Measurements from ENCODE around the gene INTS6.

INTS6 gene

DNA sequence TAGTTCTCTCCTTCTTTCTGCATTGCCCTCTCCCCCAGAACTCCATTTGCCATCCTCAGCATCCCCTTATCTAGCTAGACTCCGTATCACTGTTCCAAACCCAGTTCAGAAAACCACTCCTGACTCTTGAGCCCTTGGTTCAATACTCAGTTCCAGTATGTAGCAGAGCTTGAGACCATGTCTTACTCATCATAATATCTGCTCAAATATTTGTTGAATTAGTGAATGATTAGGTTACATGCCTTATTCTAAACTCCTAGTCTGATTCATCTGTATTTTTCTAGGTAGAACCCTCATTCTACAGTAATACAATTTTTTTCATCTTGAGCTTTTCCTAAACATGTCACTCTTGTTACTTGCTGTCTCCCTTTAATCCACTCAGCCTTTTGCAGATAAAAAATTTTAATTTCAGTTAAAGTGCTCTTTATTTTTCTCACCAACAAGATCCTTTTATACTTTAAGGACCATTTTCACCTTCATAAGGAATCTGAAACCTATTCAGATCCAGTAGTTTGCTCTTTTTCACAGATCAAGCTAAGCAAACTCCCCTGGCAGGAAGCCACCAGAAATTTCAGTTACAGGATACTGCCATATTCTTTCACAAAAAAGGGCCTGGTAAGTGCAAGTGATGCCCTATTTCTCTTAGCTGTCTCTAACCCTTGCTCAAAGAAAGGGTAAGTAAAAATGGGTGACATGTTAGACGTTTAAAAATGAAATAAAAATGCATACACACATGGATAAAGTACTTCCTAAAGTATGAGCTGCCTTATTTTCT, 23.1 kb upstream of the INTS6 start:
- TF ChIP-seq ZNF70 (CRISPR knock-in tag; IDR thresholded peaks at IDR 0.05) (no peak), ESRRG (CRISPR knock-in tag; IDR thresholded peaks at IDR 0.05) (no peak), ISL1 (CRISPR knock-in tag; IDR thresholded peaks at IDR 0.05) (no peak), SNAI2 (CRISPR knock-in tag; IDR thresholded peaks at IDR 0.05) (no peak), PPARA (CRISPR knock-in tag; IDR thresholded peaks at IDR 0.05; ENCODE audit: borderline replicate concordance) (no peak), CSDC2 (CRISPR knock-in tag; IDR thresholded peaks at IDR 0.05) (no peak), ZC3H10 (CRISPR knock-in tag; IDR thresholded peaks at IDR 0.05) (no peak)
- peak; percentile 61 for ATAC-seq

DNA sequence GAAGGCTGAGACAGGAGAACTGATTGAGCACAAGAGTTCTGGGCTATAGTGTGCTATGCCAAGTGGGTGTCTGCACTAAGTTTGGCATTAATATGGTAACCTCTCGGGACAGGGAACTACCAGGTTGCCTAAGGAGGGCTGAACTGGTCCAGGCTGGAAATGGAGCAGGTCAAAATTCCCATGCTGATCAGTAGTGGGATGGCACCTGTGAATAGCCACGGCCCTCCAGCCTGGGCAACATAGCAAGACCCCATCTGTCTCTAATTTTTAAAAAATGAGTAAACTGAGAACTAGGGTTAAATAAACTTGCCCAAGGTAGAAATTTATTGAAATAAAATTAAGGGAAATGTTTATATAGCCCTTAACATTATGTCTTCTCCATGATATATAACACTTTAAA, 17.0 kb upstream of the INTS6 start:
- TF ChIP-seq ESRRG (CRISPR knock-in tag; IDR thresholded peaks at IDR 0.05) (no peak), SNAI2 (CRISPR knock-in tag; IDR thresholded peaks at IDR 0.05) (no peak), ZNF565 (CRISPR knock-in tag; conservative IDR thresholded peaks at IDR 0.05; ENCODE audit: low read depth) (no peak), CSDC2 (CRISPR knock-in tag; IDR thresholded peaks at IDR 0.05) (no peak), ZNF70 (CRISPR knock-in tag; IDR thresholded peaks at IDR 0.05) (no peak), ZFP3 (CRISPR knock-in tag; IDR thresholded peaks at IDR 0.05) (no peak), PPARA (CRISPR knock-in tag; IDR thresholded peaks at IDR 0.05; ENCODE audit: borderline replicate concordance) (no peak), ISL1 (CRISPR knock-in tag; IDR thresholded peaks at IDR 0.05) (no peak)
- TF ChIP-seq, protein P1, sequence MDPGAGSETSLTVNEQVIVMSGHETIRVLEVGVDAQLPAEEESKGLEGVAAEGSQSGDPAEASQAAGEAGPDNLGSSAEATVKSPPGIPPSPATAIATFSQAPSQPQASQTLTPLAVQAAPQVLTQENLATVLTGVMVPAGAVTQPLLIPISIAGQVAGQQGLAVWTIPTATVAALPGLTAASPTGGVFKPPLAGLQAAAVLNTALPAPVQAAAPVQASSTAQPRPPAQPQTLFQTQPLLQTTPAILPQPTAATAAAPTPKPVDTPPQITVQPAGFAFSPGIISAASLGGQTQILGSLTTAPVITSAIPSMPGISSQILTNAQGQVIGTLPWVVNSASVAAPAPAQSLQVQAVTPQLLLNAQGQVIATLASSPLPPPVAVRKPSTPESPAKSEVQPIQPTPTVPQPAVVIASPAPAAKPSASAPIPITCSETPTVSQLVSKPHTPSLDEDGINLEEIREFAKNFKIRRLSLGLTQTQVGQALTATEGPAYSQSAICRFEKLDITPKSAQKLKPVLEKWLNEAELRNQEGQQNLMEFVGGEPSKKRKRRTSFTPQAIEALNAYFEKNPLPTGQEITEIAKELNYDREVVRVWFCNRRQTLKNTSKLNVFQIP (CRISPR knock-in tag; IDR thresholded peaks at IDR 0.05; ENCODE audit: borderline replicate concordance, low read depth), result no peak
- TF ChIP-seq, protein P2, sequence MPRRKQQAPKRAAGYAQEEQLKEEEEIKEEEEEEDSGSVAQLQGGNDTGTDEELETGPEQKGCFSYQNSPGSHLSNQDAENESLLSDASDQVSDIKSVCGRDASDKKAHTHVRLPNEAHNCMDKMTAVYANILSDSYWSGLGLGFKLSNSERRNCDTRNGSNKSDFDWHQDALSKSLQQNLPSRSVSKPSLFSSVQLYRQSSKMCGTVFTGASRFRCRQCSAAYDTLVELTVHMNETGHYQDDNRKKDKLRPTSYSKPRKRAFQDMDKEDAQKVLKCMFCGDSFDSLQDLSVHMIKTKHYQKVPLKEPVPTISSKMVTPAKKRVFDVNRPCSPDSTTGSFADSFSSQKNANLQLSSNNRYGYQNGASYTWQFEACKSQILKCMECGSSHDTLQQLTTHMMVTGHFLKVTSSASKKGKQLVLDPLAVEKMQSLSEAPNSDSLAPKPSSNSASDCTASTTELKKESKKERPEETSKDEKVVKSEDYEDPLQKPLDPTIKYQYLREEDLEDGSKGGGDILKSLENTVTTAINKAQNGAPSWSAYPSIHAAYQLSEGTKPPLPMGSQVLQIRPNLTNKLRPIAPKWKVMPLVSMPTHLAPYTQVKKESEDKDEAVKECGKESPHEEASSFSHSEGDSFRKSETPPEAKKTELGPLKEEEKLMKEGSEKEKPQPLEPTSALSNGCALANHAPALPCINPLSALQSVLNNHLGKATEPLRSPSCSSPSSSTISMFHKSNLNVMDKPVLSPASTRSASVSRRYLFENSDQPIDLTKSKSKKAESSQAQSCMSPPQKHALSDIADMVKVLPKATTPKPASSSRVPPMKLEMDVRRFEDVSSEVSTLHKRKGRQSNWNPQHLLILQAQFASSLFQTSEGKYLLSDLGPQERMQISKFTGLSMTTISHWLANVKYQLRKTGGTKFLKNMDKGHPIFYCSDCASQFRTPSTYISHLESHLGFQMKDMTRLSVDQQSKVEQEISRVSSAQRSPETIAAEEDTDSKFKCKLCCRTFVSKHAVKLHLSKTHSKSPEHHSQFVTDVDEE (CRISPR knock-in tag; IDR thresholded peaks at IDR 0.05), result no peak
- ATAC-seq, result no peak

DNA sequence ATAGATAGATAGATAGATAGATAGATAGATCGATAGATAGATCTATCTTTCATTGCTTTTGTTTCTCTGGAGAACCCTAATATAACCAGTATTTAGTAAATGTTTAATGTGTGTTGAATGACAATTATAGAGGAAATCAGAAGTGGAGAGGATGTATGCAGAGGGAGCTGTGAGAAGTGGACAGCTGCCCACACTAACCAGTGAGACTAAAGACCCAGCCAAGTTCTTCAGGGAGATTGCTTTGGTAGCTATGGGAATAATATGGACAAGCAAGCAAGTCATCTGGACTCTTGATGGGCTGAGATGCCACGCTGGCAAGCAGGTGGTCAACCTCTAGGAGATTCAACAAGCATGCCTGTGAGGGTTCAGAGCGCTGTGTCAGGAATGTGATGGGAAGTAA, 14.9 kb upstream of the INTS6 start:
- TF ChIP-seq PPARA (CRISPR knock-in tag; IDR thresholded peaks at IDR 0.05; ENCODE audit: borderline replicate concordance) (no peak), ZNF565 (CRISPR knock-in tag; conservative IDR thresholded peaks at IDR 0.05; ENCODE audit: low read depth) (no peak), ESRRG (CRISPR knock-in tag; IDR thresholded peaks at IDR 0.05) (no peak), TCF4 (CRISPR knock-in tag; IDR thresholded peaks at IDR 0.05; ENCODE audit: borderline replicate concordance) (no peak), ISL1 (CRISPR knock-in tag; IDR thresholded peaks at IDR 0.05) (no peak)
- TF ChIP-seq, protein P1 (CRISPR knock-in tag; IDR thresholded peaks at IDR 0.05; ENCODE audit: borderline replicate concordance, low read depth), result no peak
- TF ChIP-seq, protein P3, sequence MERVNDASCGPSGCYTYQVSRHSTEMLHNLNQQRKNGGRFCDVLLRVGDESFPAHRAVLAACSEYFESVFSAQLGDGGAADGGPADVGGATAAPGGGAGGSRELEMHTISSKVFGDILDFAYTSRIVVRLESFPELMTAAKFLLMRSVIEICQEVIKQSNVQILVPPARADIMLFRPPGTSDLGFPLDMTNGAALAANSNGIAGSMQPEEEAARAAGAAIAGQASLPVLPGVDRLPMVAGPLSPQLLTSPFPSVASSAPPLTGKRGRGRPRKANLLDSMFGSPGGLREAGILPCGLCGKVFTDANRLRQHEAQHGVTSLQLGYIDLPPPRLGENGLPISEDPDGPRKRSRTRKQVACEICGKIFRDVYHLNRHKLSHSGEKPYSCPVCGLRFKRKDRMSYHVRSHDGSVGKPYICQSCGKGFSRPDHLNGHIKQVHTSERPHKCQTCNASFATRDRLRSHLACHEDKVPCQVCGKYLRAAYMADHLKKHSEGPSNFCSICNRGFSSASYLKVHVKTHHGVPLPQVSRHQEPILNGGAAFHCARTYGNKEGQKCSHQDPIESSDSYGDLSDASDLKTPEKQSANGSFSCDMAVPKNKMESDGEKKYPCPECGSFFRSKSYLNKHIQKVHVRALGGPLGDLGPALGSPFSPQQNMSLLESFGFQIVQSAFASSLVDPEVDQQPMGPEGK (CRISPR knock-in tag; IDR thresholded peaks at IDR 0.05; ENCODE audit: borderline replicate concordance), result no peak
- TF ChIP-seq, protein P4, sequence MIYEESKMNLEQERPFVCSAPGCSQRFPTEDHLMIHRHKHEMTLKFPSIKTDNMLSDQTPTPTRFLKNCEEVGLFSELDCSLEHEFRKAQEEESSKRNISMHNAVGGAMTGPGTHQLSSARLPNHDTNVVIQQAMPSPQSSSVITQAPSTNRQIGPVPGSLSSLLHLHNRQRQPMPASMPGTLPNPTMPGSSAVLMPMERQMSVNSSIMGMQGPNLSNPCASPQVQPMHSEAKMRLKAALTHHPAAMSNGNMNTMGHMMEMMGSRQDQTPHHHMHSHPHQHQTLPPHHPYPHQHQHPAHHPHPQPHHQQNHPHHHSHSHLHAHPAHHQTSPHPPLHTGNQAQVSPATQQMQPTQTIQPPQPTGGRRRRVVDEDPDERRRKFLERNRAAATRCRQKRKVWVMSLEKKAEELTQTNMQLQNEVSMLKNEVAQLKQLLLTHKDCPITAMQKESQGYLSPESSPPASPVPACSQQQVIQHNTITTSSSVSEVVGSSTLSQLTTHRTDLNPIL (CRISPR knock-in tag; IDR thresholded peaks at IDR 0.05; ENCODE audit: low read depth), result no peak

DNA sequence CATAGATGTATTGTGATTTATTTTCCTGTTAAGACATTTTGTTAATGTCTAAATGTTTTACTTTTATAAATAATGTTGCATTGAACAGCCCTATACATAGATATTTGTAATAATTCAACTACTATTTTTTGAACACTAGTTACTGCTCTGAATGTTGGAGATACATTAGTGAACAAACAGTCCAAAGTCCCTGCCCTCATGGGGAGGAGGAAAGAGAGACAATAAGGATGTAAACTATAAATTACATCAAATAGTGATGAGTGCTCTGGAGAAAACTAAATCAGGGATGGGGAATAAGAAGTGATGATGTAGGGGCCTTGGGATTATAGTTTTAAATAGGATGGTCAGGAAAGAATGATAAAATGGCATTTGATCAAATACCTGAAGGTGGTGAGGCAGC, 12.3 kb upstream of the INTS6 start:
- no peak for ATAC-seq
- no peak for TF ChIP-seq SNAI2 (CRISPR knock-in tag; IDR thresholded peaks at IDR 0.05)
- TF ChIP-seq, protein P2 (CRISPR knock-in tag; IDR thresholded peaks at IDR 0.05), result no peak
- TF ChIP-seq TCF4 (CRISPR knock-in tag; IDR thresholded peaks at IDR 0.05; ENCODE audit: borderline replicate concordance), result no peak
- no peak for TF ChIP-seq ZNF8 (CRISPR knock-in tag; IDR thresholded peaks at IDR 0.05)
- TF ChIP-seq ZNF70 (CRISPR knock-in tag; IDR thresholded peaks at IDR 0.05), result no peak
- TF ChIP-seq OSR1 (CRISPR knock-in tag; IDR thresholded peaks at IDR 0.05), result no peak
- TF ChIP-seq ZFP3 (CRISPR knock-in tag; IDR thresholded peaks at IDR 0.05), result no peak
- TF ChIP-seq ISL1 (CRISPR knock-in tag; IDR thresholded peaks at IDR 0.05), result no peak
- TF ChIP-seq, protein P1 (CRISPR knock-in tag; IDR thresholded peaks at IDR 0.05; ENCODE audit: borderline replicate concordance, low read depth), result no peak
- TF ChIP-seq ESRRG (CRISPR knock-in tag; IDR thresholded peaks at IDR 0.05), result no peak
- no peak for TF ChIP-seq RARB (CRISPR knock-in tag; IDR thresholded peaks at IDR 0.05)
- TF ChIP-seq BACH2 (CRISPR knock-in tag; IDR thresholded peaks at IDR 0.05; ENCODE audit: borderline replicate concordance), result no peak

More for the DNA sequence above, 14.9 kb upstream of the INTS6 start:
- ATAC-seq, result no peak
